GM12878 (cell line): ENCODE results near the gene NLRC3. TPM values are rescaled to one million over a fixed set of nuclear protein-coding genes. Genes with fewer than 3 reads are reported as not detected.

Source experiments
- ATAC-seq: fragments of 200-7000 bp; cut with Tn5 transposase; 3 replicates; pipeline ENCODE4 v1.9.1; 2020; ENCODE audit warnings: mild to moderate bottlenecking, moderate library complexity
- BruUV-seq: library from RNA; stranded (reverse); fragments of 400-500 nt; replicated peaks from 2 replicates; lab custom pipeline; 2021; lab: Mats Ljungman, UMichigan
- CTCF ChIA-PET: fragments of 300-600 bp; sonication (Branson Sonifier 250); formaldehyde crosslinking; extraction: SDS; loops from one replicate; lab custom pipeline; 2021; ENCODE audit warnings: inconsistent platforms; lab: Yijun Ruan, JAX
- POLR2A ChIA-PET: fragments of 350-600 bp; formaldehyde crosslinking; extraction: SDS; loops from one replicate; lab custom pipeline; 2021; ENCODE audit warnings: inconsistent platforms; lab: Charles Lee
- RAD21 ChIA-PET: fragments of 300-600 bp; sonication (Branson Sonifier 250); formaldehyde crosslinking; loops from one replicate; lab custom pipeline; 2023; ENCODE audit warnings: antibody characterized with exemption; ENCODE audit not compliant: unreplicated experiment; lab: Charles Lee
- SMC1A ChIA-PET: fragments of 300-600 bp; sonication (Branson Sonifier 250); formaldehyde crosslinking; loops from one replicate; lab custom pipeline; 2023; ENCODE audit not compliant: unreplicated experiment, uncharacterized antibody; lab: Charles Lee
- DNase-seq: peaks from one replicate; pipeline ENCODE4 v3.0.0-alpha.2; 2011; ENCODE audit warnings: low read depth, low spot score
- FAIRE-seq: peaks from 3 replicates; lab custom pipeline; 2011; peaks lifted over from hg19 to GRCh38; lab: Jason Lieb, UNC
- H2AFZ ChIP-seq: 2 replicates; pipeline ENCODE4 v1.6.0; 2011; ENCODE audit warnings: low read depth, low read length, control low read depth; ENCODE audit not compliant: control insufficient read depth
- H3K27ac ChIP-seq: 2 replicates; pipeline ENCODE4 v1.5.1; 2011; ENCODE audit warnings: control low read depth; ENCODE audit not compliant: control insufficient read depth, insufficient read depth
- H3K27me3 ChIP-seq, 2 experiments: replicated peaks in 1 of 2; 2 replicates each; pipeline versions ENCODE4 v1.6.0 to v1.6.1; 2011; ENCODE audit warnings: low read length in 1 of 2; ENCODE audit not compliant: control insufficient read depth in 2 of 2, insufficient read depth in 2 of 2
- H3K36me3 ChIP-seq, 2 experiments: 2 replicates each; pipeline ENCODE4 v1.5.1; 2011; ENCODE audit warnings: low read length in 1 of 2; ENCODE audit not compliant: control insufficient read depth in 2 of 2, insufficient read depth in 2 of 2
- H3K4me1 ChIP-seq: 2 replicates; pipeline ENCODE4 v1.6.1; 2011; ENCODE audit warnings: mild to moderate bottlenecking, low read length, moderate library complexity, mixed read lengths; ENCODE audit not compliant: control insufficient read depth, insufficient read depth
- H3K4me2 ChIP-seq: 2 replicates; pipeline ENCODE4 v1.6.0; 2011; ENCODE audit warnings: control low read depth; ENCODE audit not compliant: control insufficient read depth, insufficient read depth
- H3K4me3 ChIP-seq: fragments of 200-600 bp; sonication (generic); 2 replicates; pipeline ENCODE4 v1.5.1; 2016
- H3K79me2 ChIP-seq: 2 replicates; pipeline ENCODE4 v1.6.0; 2011; ENCODE audit warnings: low read length; ENCODE audit not compliant: control insufficient read depth, insufficient read depth
- H3K9ac ChIP-seq: 2 replicates; pipeline ENCODE4 v1.8.0; 2011; ENCODE audit warnings: low read length, control low read depth, mixed read lengths; ENCODE audit not compliant: control insufficient read depth, insufficient read depth
- H3K9me3 ChIP-seq: replicated peaks from 3 replicates; pipeline ENCODE4 v1.5.1; 2011; ENCODE audit warnings: mild to moderate bottlenecking, low read length; ENCODE audit not compliant: control insufficient read depth, insufficient read depth
- H4K20me1 ChIP-seq: 2 replicates; pipeline ENCODE4 v1.6.0; 2011; ENCODE audit not compliant: control insufficient read depth, insufficient read depth
- HDAC2 ChIP-seq: fragments of 200-600 bp; sonication (generic); IDR thresholded peaks from 2 replicates; pipeline ENCODE4 v1.6.1; 2017
- JUND ChIP-seq: IDR thresholded peaks from 2 replicates; pipeline ENCODE4 v1.6.1; 2012; ENCODE audit warnings: low read depth, mild to moderate bottlenecking, low read length, improper control_type of control experiment, moderate library complexity
- RELB ChIP-seq: fragments of 450-650 bp; IDR thresholded peaks from 2 replicates; pipeline ENCODE4 v1.6.1; 2017; ENCODE audit warnings: low read depth, mild to moderate bottlenecking, moderate library complexity
- SKIL ChIP-seq: fragments of 450-650 bp; IDR thresholded peaks from 2 replicates; pipeline ENCODE4 v1.6.1; 2017; ENCODE audit warnings: mild to moderate bottlenecking, low read depth, inconsistent platforms; ENCODE audit not compliant: poor library complexity, severe bottlenecking
- SREBF2 ChIP-seq: IDR thresholded peaks from 2 replicates; pipeline ENCODE4 v1.6.1; 2012; ENCODE audit warnings: mild to moderate bottlenecking, low read length
- TARDBP ChIP-seq: IDR thresholded peaks from 2 replicates; pipeline ENCODE4 v1.6.1; 2016; ENCODE audit warnings: borderline replicate concordance
- ZNF274 ChIP-seq: IDR thresholded peaks from one replicate; pipeline ENCODE4 v1.8.0; 2011; ENCODE audit not compliant: insufficient read length, insufficient read depth
- ZNF384 ChIP-seq: IDR thresholded peaks from 2 replicates; pipeline ENCODE4 v1.6.1; 2012; ENCODE audit warnings: low read depth, mild to moderate bottlenecking, low read length, improper control_type of control experiment, borderline replicate concordance
- WGBS: methylation state at CpG from one replicate; pipeline ENCODE4 v1.1.6; 2016; ENCODE audit warnings: low lambda C conversion rate; ENCODE audit not compliant: insufficient replicate concordance, insufficient coverage; ENCODE audit errors: missing lambda C conversion rate; 5-methylcytosine and 5-hydroxymethylcytosine counted together
- in situ Hi-C: fragments of 300-500 bp; cut with MboI; formaldehyde crosslinking; loops from 9 replicates; pipeline ENCODE4 v1.14.3; 2018; ENCODE audit warnings: mixed read lengths
- intact Hi-C: fragments of 100-400 bp; cut with micrococcal nuclease; formaldehyde crosslinking; loops from one replicate; pipeline ENCODE4 v1.14.2; 2022; ENCODE audit not compliant: unreplicated experiment
- polyA plus RNA-seq, 11 experiments: library from polyadenylated mRNA; depleted of rRNA in 4 of 11; unstranded in 6 of 11; stranded (reverse) in 5 of 11; fragments of >200 nt; fragmentation: Nextera tagmentation in 4 of 11; fragmentation: Illumina TruSeq in 1 of 11; extraction: Ambion mirVana in 4 of 11; extraction: Trizol in 1 of 11; gene quantifications; 1 replicate in 1 of 11; 2 replicates in 10 of 11; pipeline versions ENCODE4 v1.2.1 to v1.2.3, GENCODE V29; 2011 to 2016; ENCODE audit warnings: inconsistent platforms in 2 of 11, missing spikeins in 2 of 11, low read depth in 1 of 11
- total RNA-seq, 4 experiments: library from RNA; depleted of rRNA in 3 of 4; stranded (reverse); fragments of >200 nt in 3 of 4; fragmentation: Illumina TruSeq in 1 of 4; extraction: Trizol in 1 of 4; gene quantifications; 2 replicates each; pipeline versions ENCODE4 v1.2.1 to v1.2.3, GENCODE V29; 2013 to 2021

The NLRC3 gene
- total and polyA plus RNA-seq, 10 of the 15 experiments (the other 5 are each of a cell fraction or from before 2014, with no cell fraction given) = 2.2 to 17.8 (median 7.6) TPM

- no peak for DNase-seq
- ChIA-PET SMC1A (interaction anchor here (1.5 kb wide), 1 partner anchor 11 kb away, joined by 3 read pairs; no protein-coding TSS in a partner anchor), POLR2A (interaction anchor here (0.6 kb wide), 1 partner anchor 282 kb away, joined by 3 read pairs; no protein-coding TSS in a partner anchor), CTCF (interaction anchor here (0.6 kb wide), 1 partner anchor 127 kb away, joined by 3 read pairs; no protein-coding TSS in a partner anchor), RAD21 (interaction anchor here (0.6 kb wide), 1 partner anchor 151 kb away, joined by 3 read pairs; no protein-coding TSS in a partner anchor)
- Histone ChIP-seq H4K20me1 (no peaks in the 10 kb centered on the region), H3K9me3 (peaks cover 3% of the 10 kb centered on the region; the same call in 2 of the 3 replicates), H3K4me1 (no peaks in the 10 kb centered on the region), H3K36me3 (peaks cover 0 to 3% of the 10 kb centered on the region in 2 experiments; a peak in 3 of 4 replicates), H3K9ac (no peak overlapping the region), H3K79me2 (no peaks in the 10 kb centered on the region; the same call in 1 of the 2 replicates), H3K4me2 (no peak overlapping the region), H3K27me3 (no peaks in the 10 kb centered on the region), H3K27ac (no peak overlapping the region), H3K4me3 (no peak overlapping the region), H2AFZ (no peak overlapping the region)
- ATAC-seq = no peak
- 80% methylated on average over 8 of the region's 8 CpGs for WGBS
- BruUV-seq = no TSS peak
- no peak for FAIRE-seq
- intact Hi-C loops = no loop called here
- in situ Hi-C loops = no loop called here
- TF ChIP-seq HDAC2 (no peak), JUND (no peak), TARDBP (no peak), ZNF274 (no peak), SKIL (no peak), ZNF384 (no peak), RELB (no peak), SREBF2 (no peak)
- TF ChIP-seq, all 136 proteins: peak for 0
These were observed 10.2 kb downstream of the NLRC3 start for GRCh38 chr16:3566990-3567389.
